KOPT-K1 (cell line): ENCODE measurements around the gene TAS2R14.

ENCODE experiments used
- H3K27ac ChIP-seq: fragments of 200-600 bp; sonication (generic); 2 replicates; pipeline ENCODE4 v1.5.1; 2016; ENCODE audit warnings: antibody characterized with exemption, mild to moderate bottlenecking, low read depth, low read length; ENCODE audit not compliant: poor library complexity, severe bottlenecking
- H3K36me3 ChIP-seq: fragments of 200-600 bp; sonication (generic); 2 replicates; pipeline ENCODE4 v1.5.1; 2017; ENCODE audit warnings: antibody characterized with exemption, mild to moderate bottlenecking, low read length, moderate library complexity; ENCODE audit not compliant: insufficient read depth
- H3K9me3 ChIP-seq: fragments of 200-600 bp; sonication (generic); 2 replicates; pipeline ENCODE4 v1.5.1; 2017; ENCODE audit warnings: antibody characterized with exemption, low read length, mild to moderate bottlenecking; ENCODE audit not compliant: insufficient read depth, poor library complexity, severe bottlenecking

Gene TAS2R14, protein sequence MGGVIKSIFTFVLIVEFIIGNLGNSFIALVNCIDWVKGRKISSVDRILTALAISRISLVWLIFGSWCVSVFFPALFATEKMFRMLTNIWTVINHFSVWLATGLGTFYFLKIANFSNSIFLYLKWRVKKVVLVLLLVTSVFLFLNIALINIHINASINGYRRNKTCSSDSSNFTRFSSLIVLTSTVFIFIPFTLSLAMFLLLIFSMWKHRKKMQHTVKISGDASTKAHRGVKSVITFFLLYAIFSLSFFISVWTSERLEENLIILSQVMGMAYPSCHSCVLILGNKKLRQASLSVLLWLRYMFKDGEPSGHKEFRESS

GRCh38 chr12:10939163-10939562, at the start of gene TAS2R14:
Gene TAS2R14 (minus strand): TSS chr12:10939263. CDS start chr12:10939207, 56 bp downstream.
- no peaks in the 10 kb centered on the region for H3K36me3 ChIP-seq
- peaks cover 6% of the 10 kb centered on the region for H3K9me3 ChIP-seq
- no peak within 1 kb of the TSS for H3K27ac ChIP-seq

DNA sequence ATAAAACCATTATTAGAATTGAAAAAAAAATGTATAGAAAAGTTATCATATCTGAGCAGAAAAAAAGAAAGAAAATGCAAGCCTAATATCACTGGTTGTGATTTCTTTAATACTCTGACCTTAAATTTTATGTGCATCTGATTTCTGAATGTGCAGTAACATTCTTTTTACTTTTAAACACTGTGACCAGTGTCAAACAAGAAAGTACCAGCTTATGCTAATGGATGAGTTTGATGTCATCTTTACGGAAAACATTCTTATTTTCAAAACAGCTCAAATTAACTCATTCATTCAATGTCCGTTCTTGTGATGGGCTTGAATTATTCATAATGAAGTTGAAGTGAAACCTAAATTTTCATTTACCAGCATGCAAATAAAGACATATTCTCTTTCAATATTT, 47.7 kb upstream of the TAS2R14 start, which contains the start of gene TAS2R50:
TSS of gene TAS2R50 (minus strand) at position 101 of the 400 bp plus-strand sequence. CDS start at position 49, 52 bp downstream.
- Histone ChIP-seq H3K27ac (no peak within 1 kb of the TSS), H3K36me3 (peaks cover 10% of the 10 kb centered on the region; the same call in 1 of the 2 replicates), H3K9me3 (peaks cover 12% of the 10 kb centered on the region)

- Histone ChIP-seq H3K36me3 (no peaks in the 10 kb centered on the region), H3K9me3 (no peaks in the 10 kb centered on the region), H3K27ac (no peak overlapping the region)
Observed at GRCh38 chr12:10982244-10982643, 43.2 kb upstream of the TAS2R14 start.

DNA sequence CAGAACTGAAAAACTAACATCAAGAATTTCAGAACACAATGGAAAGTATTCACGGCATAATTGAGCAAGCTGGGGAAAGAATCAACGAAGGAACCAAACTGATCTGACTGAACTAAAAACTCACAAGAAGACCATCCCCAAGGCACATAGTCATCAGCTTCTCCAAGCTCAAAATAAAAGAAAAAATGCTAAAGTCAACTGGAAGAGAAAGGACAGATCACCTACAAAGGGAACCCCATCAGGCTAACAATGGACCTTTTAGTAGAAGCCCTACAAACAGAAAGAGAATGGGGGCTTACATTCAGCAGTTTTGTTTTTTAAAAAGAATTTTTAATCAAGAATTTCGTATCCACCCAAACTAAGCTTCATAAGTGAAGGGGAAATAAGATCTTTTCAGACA, 35.9 kb upstream of the TAS2R14 start:
- Histone ChIP-seq H3K9me3 (no peaks in the 10 kb centered on the region), H3K27ac (no peak overlapping the region), H3K36me3 (no peaks in the 10 kb centered on the region)

DNA sequence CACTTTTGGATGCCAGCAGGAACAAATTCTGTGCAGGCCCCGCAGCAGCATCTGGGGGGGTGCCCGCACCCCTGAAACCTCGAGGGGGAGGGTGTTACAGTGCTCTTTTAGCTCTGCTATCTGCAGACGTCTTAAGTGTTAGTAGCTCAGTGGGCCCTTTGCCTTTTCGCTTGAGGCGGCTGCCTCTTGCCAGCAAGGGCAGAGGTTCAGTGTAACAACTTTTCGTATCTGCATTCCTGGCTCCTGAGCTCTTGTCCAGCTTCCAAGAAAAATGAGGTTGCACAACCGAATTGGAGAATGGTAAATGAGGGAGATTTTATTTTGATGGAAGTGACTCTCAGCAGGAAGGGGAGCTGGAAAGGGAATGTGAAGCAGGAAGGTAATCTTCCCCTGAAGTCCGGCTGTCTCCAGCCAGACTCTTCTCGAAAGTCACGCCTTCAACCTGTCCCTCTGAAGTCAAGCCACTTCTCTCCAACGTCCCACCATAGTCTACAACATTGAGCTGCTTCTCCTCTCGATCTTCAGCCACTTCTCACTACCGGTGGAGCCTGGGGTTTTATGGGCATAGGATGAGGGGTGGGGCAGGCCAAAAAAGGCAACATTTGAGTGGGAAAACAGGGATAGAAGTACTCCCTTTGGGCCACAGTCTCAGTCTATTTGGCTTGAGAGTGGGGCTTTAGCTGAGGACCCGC, 29.8 kb upstream of the TAS2R14 start:
- no peaks in the 10 kb centered on the region for H3K9me3 ChIP-seq
- no peaks in the 10 kb centered on the region for H3K36me3 ChIP-seq
- H3K27ac ChIP-seq, result no peak overlapping the region

GRCh38 chr12:10967409-10967808, 28.3 kb upstream of the TAS2R14 start:
- H3K9me3 ChIP-seq, result no peaks in the 10 kb centered on the region
- H3K27ac ChIP-seq, result no peak overlapping the region
- H3K36me3 ChIP-seq, result no peaks in the 10 kb centered on the region

GRCh38 chr12:10966314-10966713, 27.3 kb upstream of the TAS2R14 start:
- H3K27ac ChIP-seq, result no peak overlapping the region
- no peaks in the 10 kb centered on the region for H3K36me3 ChIP-seq
- H3K9me3 ChIP-seq, result no peaks in the 10 kb centered on the region

GRCh38 chr12:10965476-10965875, 26.4 kb upstream of the TAS2R14 start:
- no peak overlapping the region for H3K27ac ChIP-seq
- no peaks in the 10 kb centered on the region for H3K36me3 ChIP-seq
- H3K9me3 ChIP-seq, result no peaks in the 10 kb centered on the region

DNA sequence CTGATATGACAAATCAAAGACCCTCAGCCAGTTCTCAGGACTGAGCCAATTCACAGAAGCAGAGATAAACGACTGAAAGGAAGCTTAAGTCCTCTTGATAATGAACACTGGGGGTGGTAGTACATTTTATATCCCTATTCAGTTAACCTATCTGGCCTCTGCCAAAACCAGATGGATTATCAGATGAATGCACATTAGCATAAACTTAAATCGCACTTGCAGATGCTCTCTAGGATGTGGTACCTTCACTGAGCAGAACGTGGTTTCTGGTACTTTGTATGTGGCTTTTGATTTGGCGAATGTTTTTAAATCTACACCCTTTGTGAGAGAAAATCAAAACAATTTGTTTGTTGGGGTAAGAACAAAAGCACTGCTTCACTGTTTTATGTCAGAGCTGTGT, 21.1 kb upstream of the TAS2R14 start:
- H3K9me3 ChIP-seq, result peaks cover 9% of the 10 kb centered on the region
- no peaks in the 10 kb centered on the region for H3K36me3 ChIP-seq
- no peak overlapping the region for H3K27ac ChIP-seq

DNA sequence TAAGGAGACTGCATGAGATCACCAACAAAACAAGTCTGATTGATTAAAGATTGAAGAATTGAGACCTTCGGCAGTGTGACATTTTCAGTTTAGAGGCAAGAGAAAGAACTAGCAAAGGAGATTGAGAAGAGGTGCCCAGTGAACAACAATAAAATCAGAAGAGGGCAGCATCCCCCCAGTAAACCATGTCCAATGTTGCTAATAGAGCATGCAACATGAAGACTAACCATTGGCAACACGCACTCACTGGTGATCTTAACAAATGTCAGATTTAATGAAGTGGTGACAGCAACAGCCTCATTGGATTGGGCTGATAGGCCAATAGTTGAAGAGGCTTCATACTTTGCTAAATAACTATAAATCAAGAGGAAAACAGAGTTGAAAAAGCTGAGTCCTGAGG, 20.7 kb upstream of the TAS2R14 start:
- H3K9me3 ChIP-seq, result peaks cover 13% of the 10 kb centered on the region
- H3K36me3 ChIP-seq, result no peaks in the 10 kb centered on the region
- no peak overlapping the region for H3K27ac ChIP-seq

DNA sequence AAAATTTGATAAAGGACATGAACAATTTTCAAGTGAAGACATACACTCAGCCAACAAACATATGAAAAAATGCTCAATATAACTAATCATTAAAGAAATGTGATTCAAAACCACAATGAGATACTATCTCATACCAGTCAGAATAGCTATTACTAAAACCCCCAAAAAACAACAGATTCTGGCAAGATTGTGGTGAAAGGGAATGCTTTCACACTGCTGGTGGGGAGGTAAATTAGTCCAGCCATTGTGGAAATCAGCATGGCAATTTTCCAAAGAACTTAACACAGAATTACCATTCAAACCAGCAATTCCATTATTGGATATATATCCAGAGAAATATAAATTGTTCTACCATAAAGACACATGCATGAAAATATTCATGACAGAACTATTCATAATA, 18.7 kb upstream of the TAS2R14 start:
- no peak overlapping the region for H3K27ac ChIP-seq
- no peaks in the 10 kb centered on the region for H3K36me3 ChIP-seq
- H3K9me3 ChIP-seq, result peaks cover 25% of the 10 kb centered on the region

GRCh38 chr12:10956085-10956484, 17.0 kb upstream of the TAS2R14 start:
- H3K9me3 ChIP-seq, result peaks cover 25% of the 10 kb centered on the region
- no peaks in the 10 kb centered on the region for H3K36me3 ChIP-seq

GRCh38 chr12:10952645-10953044, 13.6 kb upstream of the TAS2R14 start:
- Histone ChIP-seq H3K9me3 (peaks cover 44% of the 10 kb centered on the region), H3K27ac (no peak overlapping the region), H3K36me3 (peaks cover 7% of the 10 kb centered on the region; the same call in 1 of the 2 replicates)

More at GRCh38 chr12:10956085-10956484, 17.0 kb upstream of the TAS2R14 start:
- no peak overlapping the region for H3K27ac ChIP-seq

- Histone ChIP-seq H3K27ac (no peak overlapping the region), H3K36me3 (no peaks in the 10 kb centered on the region), H3K9me3 (peaks cover 42% of the 10 kb centered on the region)
Observed at GRCh38 chr12:10943167-10943566, 4.1 kb upstream of the TAS2R14 start.

GRCh38 chr12:10941916-10942607, 3.0 kb upstream of the TAS2R14 start:
- peaks cover 31% of the 10 kb centered on the region for H3K9me3 ChIP-seq
- H3K27ac ChIP-seq, result no peak overlapping the region
- H3K36me3 ChIP-seq, result no peaks in the 10 kb centered on the region
